ENCODE data around the gene CALN1.

Gene CALN1

GRCh38 chr7:72059925-72060324 is 352.2 kb downstream of the CALN1 start:
- H3K4me3 Mint-ChIP-seq, result no peak overlapping the region
- ATAC-seq (no peak), DNase-seq (ENCODE audit: low spot score in 2 of 2) (no peak)
- no peak overlapping the region for H3K27ac Mint-ChIP-seq
- H3K4me1 Mint-ChIP-seq, result no peaks in the 10 kb centered on the region
- peaks cover 7% of the 10 kb centered on the region for H3K9me3 Mint-ChIP-seq
- H3K36me3 Mint-ChIP-seq, result no peaks in the 10 kb centered on the region

GRCh38 chr7:72058579-72058978 is 353.6 kb downstream of the CALN1 start:
- Mint-ChIP-seq H3K9me3 (peaks cover 10% of the 10 kb centered on the region), H3K27ac (no peak overlapping the region), H3K36me3 (no peaks in the 10 kb centered on the region), H3K4me1 (no peaks in the 10 kb centered on the region), H3K4me3 (no peak overlapping the region)
- no peak for ATAC-seq
- DNase-seq (ENCODE audit: low spot score in 2 of 2), result no peak

GRCh38 chr7:72057796-72058195 is 354.3 kb downstream of the CALN1 start:
- H3K36me3 Mint-ChIP-seq, result no peaks in the 10 kb centered on the region
- DNase-seq (ENCODE audit: low spot score in 2 of 2) (no peak), ATAC-seq (no peak)
- H3K9me3 Mint-ChIP-seq, result peaks cover 10% of the 10 kb centered on the region
- no peak overlapping the region for H3K4me3 Mint-ChIP-seq
- no peaks in the 10 kb centered on the region for H3K4me1 Mint-ChIP-seq
- H3K27ac Mint-ChIP-seq, result no peak overlapping the region

GRCh38 chr7:72057231-72057630 is 354.9 kb downstream of the CALN1 start:
- no peak for ATAC-seq

GRCh38 chr7:72055426-72055825 is 356.7 kb downstream of the CALN1 start:
- ATAC-seq, result no peak
- no peak for DNase-seq (ENCODE audit: low spot score in 2 of 2)
- peaks cover 8% of the 10 kb centered on the region for H3K9me3 Mint-ChIP-seq
- no peak overlapping the region for H3K27ac Mint-ChIP-seq
- H3K4me3 Mint-ChIP-seq, result no peak overlapping the region
- H3K36me3 Mint-ChIP-seq, result no peaks in the 10 kb centered on the region
- no peaks in the 10 kb centered on the region for H3K4me1 Mint-ChIP-seq

More at GRCh38 chr7:72057231-72057630, 354.9 kb downstream of the CALN1 start:
- Mint-ChIP-seq H3K9me3 (peaks cover 10% of the 10 kb centered on the region), H3K4me3 (no peak overlapping the region), H3K4me1 (no peaks in the 10 kb centered on the region), H3K27ac (no peak overlapping the region), H3K36me3 (no peaks in the 10 kb centered on the region)
- no peak for DNase-seq (ENCODE audit: low spot score in 2 of 2)

GRCh38 chr7:72053292-72053691 is 358.8 kb downstream of the CALN1 start:
- DNase-seq (ENCODE audit: low spot score in 2 of 2) (no peak), ATAC-seq (no peak)
- no peak overlapping the region for H3K27ac Mint-ChIP-seq
- H3K36me3 Mint-ChIP-seq, result no peaks in the 10 kb centered on the region
- no peaks in the 10 kb centered on the region for H3K4me1 Mint-ChIP-seq
- H3K4me3 Mint-ChIP-seq, result no peak overlapping the region
- H3K9me3 Mint-ChIP-seq, result peaks cover 13% of the 10 kb centered on the region

- no peak overlapping the region for H3K4me3 Mint-ChIP-seq
- DNase-seq (ENCODE audit: low spot score in 2 of 2), result no peak
- ATAC-seq, result no peak
- no peaks in the 10 kb centered on the region for H3K36me3 Mint-ChIP-seq
- no peaks in the 10 kb centered on the region for H3K4me1 Mint-ChIP-seq
- H3K27ac Mint-ChIP-seq, result no peak overlapping the region
- peaks cover 13% of the 10 kb centered on the region for H3K9me3 Mint-ChIP-seq
These were observed 363.7 kb downstream of the CALN1 start for GRCh38 chr7:72048420-72048819.

GRCh38 chr7:72042855-72043254 is 369.3 kb downstream of the CALN1 start:
- H3K4me3 Mint-ChIP-seq, result no peak overlapping the region
- H3K36me3 Mint-ChIP-seq, result no peaks in the 10 kb centered on the region
- ATAC-seq, result no peak
- no peak for DNase-seq (ENCODE audit: low spot score in 2 of 2)
- H3K9me3 Mint-ChIP-seq, result peaks cover 16% of the 10 kb centered on the region
- H3K27ac Mint-ChIP-seq, result no peak overlapping the region
- no peaks in the 10 kb centered on the region for H3K4me1 Mint-ChIP-seq

- no peaks in the 10 kb centered on the region for H3K4me1 Mint-ChIP-seq
- H3K9me3 Mint-ChIP-seq, result peaks cover 17% of the 10 kb centered on the region
- H3K27ac Mint-ChIP-seq, result no peak overlapping the region
- ATAC-seq (no peak), DNase-seq (ENCODE audit: low spot score in 2 of 2) (no peak)
- H3K4me3 Mint-ChIP-seq, result no peak overlapping the region
- no peaks in the 10 kb centered on the region for H3K36me3 Mint-ChIP-seq
These were observed 371.5 kb downstream of the CALN1 start for GRCh38 chr7:72040641-72041040.

GRCh38 chr7:72039460-72039859 is 372.7 kb downstream of the CALN1 start:
- DNase-seq (ENCODE audit: low spot score in 2 of 2) (no peak), ATAC-seq (no peak)
- Mint-ChIP-seq H3K4me1 (no peaks in the 10 kb centered on the region), H3K9me3 (peaks cover 18% of the 10 kb centered on the region), H3K36me3 (no peaks in the 10 kb centered on the region), H3K4me3 (no peak overlapping the region), H3K27ac (no peak overlapping the region)

- DNase-seq (ENCODE audit: low spot score in 2 of 2) (no peak), ATAC-seq (no peak)
- no peak overlapping the region for H3K27ac Mint-ChIP-seq
- H3K4me3 Mint-ChIP-seq, result no peak overlapping the region
- H3K36me3 Mint-ChIP-seq, result no peaks in the 10 kb centered on the region
- peaks cover 20% of the 10 kb centered on the region for H3K9me3 Mint-ChIP-seq
- no peaks in the 10 kb centered on the region for H3K4me1 Mint-ChIP-seq
These were observed 374.0 kb downstream of the CALN1 start for GRCh38 chr7:72038022-72038732.

GRCh38 chr7:72037516-72037915 is 374.6 kb downstream of the CALN1 start:
- no peak for ATAC-seq
- H3K4me1 Mint-ChIP-seq, result no peaks in the 10 kb centered on the region
- H3K4me3 Mint-ChIP-seq, result no peak overlapping the region
- no peaks in the 10 kb centered on the region for H3K36me3 Mint-ChIP-seq
- H3K9me3 Mint-ChIP-seq, result peaks cover 18% of the 10 kb centered on the region
- no peak for DNase-seq (ENCODE audit: low spot score in 2 of 2)
- no peak overlapping the region for H3K27ac Mint-ChIP-seq

- H3K4me3 Mint-ChIP-seq, result no peak overlapping the region
- no peaks in the 10 kb centered on the region for H3K4me1 Mint-ChIP-seq
- no peak for DNase-seq (ENCODE audit: low spot score in 2 of 2)
- H3K27ac Mint-ChIP-seq, result no peak overlapping the region
- peaks cover 12% of the 10 kb centered on the region for H3K9me3 Mint-ChIP-seq
- H3K36me3 Mint-ChIP-seq, result no peaks in the 10 kb centered on the region
- ATAC-seq, result no peak
These were observed 376.9 kb downstream of the CALN1 start for GRCh38 chr7:72035266-72035665.

- DNase-seq (ENCODE audit: low spot score in 2 of 2) (no peak), ATAC-seq (no peak)
- H3K9me3 Mint-ChIP-seq, result peaks cover 12% of the 10 kb centered on the region
- H3K4me1 Mint-ChIP-seq, result no peaks in the 10 kb centered on the region
- no peak overlapping the region for H3K27ac Mint-ChIP-seq
- H3K4me3 Mint-ChIP-seq, result no peak overlapping the region
- H3K36me3 Mint-ChIP-seq, result no peaks in the 10 kb centered on the region
These were observed 379.2 kb downstream of the CALN1 start for GRCh38 chr7:72032934-72033333.

GRCh38 chr7:72030994-72031667 is 381.0 kb downstream of the CALN1 start:
- ATAC-seq (no peak), DNase-seq (ENCODE audit: low spot score in 2 of 2) (no peak)
- Mint-ChIP-seq H3K4me1 (no peaks in the 10 kb centered on the region), H3K36me3 (no peaks in the 10 kb centered on the region), H3K9me3 (peaks cover 8% of the 10 kb centered on the region), H3K4me3 (no peak overlapping the region), H3K27ac (no peak overlapping the region)

GRCh38 chr7:72028267-72028666 is 383.9 kb downstream of the CALN1 start:
- H3K4me3 Mint-ChIP-seq, result no peak overlapping the region
- DNase-seq (ENCODE audit: low spot score in 2 of 2), result no peak
- H3K4me1 Mint-ChIP-seq, result no peaks in the 10 kb centered on the region
- no peak overlapping the region for H3K27ac Mint-ChIP-seq
- ATAC-seq, result no peak
- H3K9me3 Mint-ChIP-seq, result peaks cover 8% of the 10 kb centered on the region
- H3K36me3 Mint-ChIP-seq, result no peaks in the 10 kb centered on the region

All from stimulated activated effector memory CD8-positive, alpha-beta T cell treated with anti-CD3 and anti-CD28 coated beads, Interleukin-12 subunit alpha, Interleukin-12 subunit beta, amount 100 ng/mL, for 72 hours (primary cell).